ENCODE results near the gene ROBO1.

GRCh38 chr3:79217096-79217495 lies 550.7 kb downstream of the ROBO1 start:
- TF ChIP-seq CTCF (optimal IDR thresholded peaks at IDR 0.05 in 1 of 3, IDR thresholded peaks at IDR 0.05 in 1 of 3, conservative IDR thresholded peaks at IDR 0.05 in 1 of 3; ENCODE audit: extremely low read depth in 1 of 3, insufficient read depth in 2 of 3, low read length in 3 of 3) (no peak), EZH2 (IDR thresholded peaks at IDR 0.05; ENCODE audit: low read length) (no peak)
